Measurements from ENCODE around the gene CACNA2D3. TPM values are rescaled to one million over a fixed set of nuclear protein-coding genes. Genes with fewer than 3 reads are reported as not detected.

Gene CACNA2D3
- total RNA-seq, 8 experiments from 2014 or later, result 0.49 to 20.7 (median 9.7) TPM; not detected in 1

DNA sequence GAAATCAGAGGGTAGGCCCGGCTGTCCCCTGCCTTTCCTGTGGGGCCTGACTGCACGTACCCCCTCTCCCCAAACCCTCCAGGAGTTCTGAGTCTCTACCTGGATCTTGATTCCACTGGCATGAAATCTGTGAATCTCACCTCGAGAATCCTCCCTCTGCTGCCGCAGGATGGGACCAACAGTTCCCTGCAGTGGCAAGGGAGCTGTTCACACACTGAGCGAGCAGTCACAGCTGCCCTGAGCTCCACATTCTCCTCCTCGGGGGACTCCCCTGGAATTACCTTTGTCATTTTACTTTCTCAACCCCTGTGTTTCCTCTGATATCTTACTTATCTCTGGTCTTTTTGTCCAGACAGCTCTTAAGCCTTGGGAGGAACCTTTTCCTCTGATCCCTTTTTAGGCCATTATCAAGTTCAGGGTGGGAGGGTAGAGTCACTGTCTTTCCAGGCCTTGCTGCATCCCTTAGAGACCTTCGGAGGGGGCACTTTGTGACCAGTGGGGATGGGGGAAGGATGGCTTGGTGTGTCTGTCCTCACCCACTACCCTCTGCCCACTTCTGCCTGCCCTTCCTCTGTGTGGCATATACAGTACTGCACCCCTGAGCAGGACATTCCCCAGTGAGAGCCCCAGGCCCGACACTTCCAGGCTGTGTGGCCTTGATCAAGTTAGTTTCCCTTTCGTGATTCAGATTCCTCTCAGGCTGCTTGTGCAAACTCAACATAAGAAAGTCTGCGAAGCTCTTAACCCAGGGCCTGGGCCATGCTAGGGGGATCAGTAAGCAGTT lies 42.0 kb downstream of the CACNA2D3 start:
- Histone ChIP-seq H3K4me3 (no peak overlapping the region), H3K27ac (no peak overlapping the region), H3K4me1 (replicated peaks in 1 of 2) (peaks cover 0 to 5% of the 10 kb centered on the region in 2 donors)
- in situ Hi-C loops (cut with MboI; ENCODE audit: low pct_unique_long_range_greater_than_20kb in 2 of 9, low sequenced_read_pairs in 9 of 9, unreplicated experiment in 9 of 9), result no loop called here
- 28 to 100% (median 70%) methylated on average over 1 to 9 of the region's 10 CpGs; no CpG with 5 or more reads in 1 of the 10 experiments for WGBS, 10 experiments
- peak in 1 of 8 experiments; percentile 30 for ATAC-seq (replicated peaks in 6 of 8)

DNA sequence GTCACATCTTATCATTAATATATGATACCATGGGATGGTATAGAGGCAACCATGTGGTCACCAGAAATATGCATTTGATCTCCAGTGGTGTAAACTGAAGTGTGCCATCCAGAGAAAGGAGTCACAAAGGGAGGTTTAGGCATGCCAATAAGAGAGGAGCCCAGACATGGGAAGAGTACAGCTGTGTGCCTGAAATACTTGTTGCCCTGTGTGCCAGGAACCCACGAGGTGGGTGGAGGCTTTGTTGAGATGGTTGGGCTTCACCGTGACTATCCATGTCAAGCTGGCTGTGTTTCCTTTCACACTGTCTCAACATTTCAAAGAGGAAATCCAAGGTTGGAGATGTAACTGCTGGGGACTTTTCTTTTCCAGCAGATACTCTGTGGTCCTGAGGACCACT lies 43.5 kb downstream of the CACNA2D3 start:
- WGBS, 10 experiments, result 0 to 67% (median 32%) methylated on average over 1 to 2 of the region's 2 CpGs; no CpG with 5 or more reads in 6 of the 10 experiments
- Histone ChIP-seq H3K4me3 (no peak overlapping the region), H3K4me1 (replicated peaks in 1 of 2) (peaks cover 0 to 5% of the 10 kb centered on the region in 2 donors), H3K27ac (no peak overlapping the region)
- ATAC-seq (replicated peaks in 6 of 8), result peak in 1 of 8 experiments; percentile 54
- in situ Hi-C loops (cut with MboI; ENCODE audit: low pct_unique_long_range_greater_than_20kb in 2 of 9, low sequenced_read_pairs in 9 of 9, unreplicated experiment in 9 of 9), result no loop called here

DNA sequence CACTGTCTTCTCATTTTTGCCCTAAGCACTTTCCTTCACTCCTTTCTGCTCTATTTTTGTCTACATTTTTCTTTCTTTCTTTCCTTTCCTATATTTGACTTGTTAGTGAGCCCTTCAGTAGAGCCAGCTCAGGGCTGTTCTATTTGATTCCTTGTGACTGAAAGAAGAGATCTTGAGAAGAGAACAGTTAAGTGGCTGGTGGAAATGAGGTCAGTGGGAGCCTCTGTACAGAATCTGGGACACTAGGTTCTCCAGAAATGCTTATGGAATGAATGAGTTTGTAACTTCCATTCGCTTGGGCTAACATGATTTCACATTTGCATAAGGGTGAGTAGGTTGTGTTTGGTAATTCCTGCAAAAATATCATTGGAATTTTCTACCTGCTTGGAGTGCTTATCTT lies 45.6 kb downstream of the CACNA2D3 start:
- no peak for ATAC-seq (replicated peaks in 6 of 8)
- in situ Hi-C loops (cut with MboI; ENCODE audit: low pct_unique_long_range_greater_than_20kb in 2 of 9, low sequenced_read_pairs in 9 of 9, unreplicated experiment in 9 of 9), result no loop called here

DNA sequence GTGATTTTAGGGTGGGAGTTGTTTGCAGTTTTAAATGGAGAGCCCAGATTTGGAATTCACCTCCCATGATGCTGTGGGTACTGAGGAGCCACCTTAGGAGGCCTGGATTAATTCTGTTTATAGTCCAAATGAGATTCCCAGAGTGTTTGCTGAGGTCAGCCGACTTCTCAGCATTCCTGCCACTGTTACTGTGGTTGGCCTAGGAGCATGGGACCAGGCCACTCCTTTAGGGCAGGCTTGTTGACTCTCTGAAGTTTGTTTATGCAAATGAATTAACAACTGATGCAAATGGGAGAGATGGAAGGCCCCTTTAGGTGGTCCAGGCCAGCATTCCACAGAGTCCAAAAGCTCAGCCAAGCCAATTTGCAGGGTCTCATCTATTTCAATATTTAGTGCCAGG lies 46.1 kb downstream of the CACNA2D3 start:
- no peak overlapping the region for H3K4me3 ChIP-seq
- WGBS, 10 experiments, result 43 to 83% (median 50%) methylated on average over 1 of the region's 1 CpG; no CpG with 5 or more reads in 7 of the 10 experiments
- peak in 3 of 8 experiments; percentile 10 to 74 (median 22) for ATAC-seq (replicated peaks in 6 of 8)
- no peaks in the 10 kb centered on the region for H3K4me1 ChIP-seq (replicated peaks in 1 of 2)
- H3K27ac ChIP-seq, result no peak overlapping the region
- in situ Hi-C loops (cut with MboI; ENCODE audit: low pct_unique_long_range_greater_than_20kb in 2 of 9, low sequenced_read_pairs in 9 of 9, unreplicated experiment in 9 of 9), result no loop called here

More for the DNA sequence above, 45.6 kb downstream of the CACNA2D3 start:
- Histone ChIP-seq H3K4me1 (replicated peaks in 1 of 2) (peaks cover 0 to 4% of the 10 kb centered on the region in 2 donors), H3K4me3 (no peak overlapping the region), H3K27ac (no peak overlapping the region)
- WGBS, 10 experiments, result 18 to 100% (median 48%) methylated on average over 1 of the region's 1 CpG; no CpG with 5 or more reads in 4 of the 10 experiments

DNA sequence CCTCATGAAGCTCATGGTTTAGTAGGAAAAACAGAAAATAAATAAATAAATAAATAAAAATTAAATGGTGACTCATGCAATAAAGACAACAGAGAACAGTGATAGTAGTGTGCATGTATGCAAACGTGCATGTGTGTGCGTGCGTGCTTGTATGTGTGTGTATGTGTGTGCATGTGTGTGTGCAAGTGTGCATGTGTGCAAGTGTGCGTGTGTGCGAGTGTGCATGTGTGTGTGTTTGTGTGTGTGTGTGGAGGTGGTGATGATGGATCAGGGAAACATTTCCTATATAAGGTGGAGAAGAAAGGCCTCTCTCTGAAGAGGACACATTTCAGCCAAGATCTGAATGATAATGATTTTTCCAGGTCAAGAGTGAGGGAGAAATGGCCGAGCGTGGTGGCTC lies 47.2 kb downstream of the CACNA2D3 start:
- Histone ChIP-seq H3K27ac (no peak overlapping the region), H3K4me3 (no peak overlapping the region), H3K4me1 (replicated peaks in 1 of 2) (no peaks in the 10 kb centered on the region)
- in situ Hi-C loops (cut with MboI; ENCODE audit: low pct_unique_long_range_greater_than_20kb in 2 of 9, low sequenced_read_pairs in 9 of 9, unreplicated experiment in 9 of 9), result no loop called here
- ATAC-seq (replicated peaks in 6 of 8), result no peak
- 53 to 100% (median 86%) methylated on average over 1 to 7 of the region's 7 CpGs; no CpG with 5 or more reads in 3 of the 10 experiments for WGBS, 10 experiments

DNA sequence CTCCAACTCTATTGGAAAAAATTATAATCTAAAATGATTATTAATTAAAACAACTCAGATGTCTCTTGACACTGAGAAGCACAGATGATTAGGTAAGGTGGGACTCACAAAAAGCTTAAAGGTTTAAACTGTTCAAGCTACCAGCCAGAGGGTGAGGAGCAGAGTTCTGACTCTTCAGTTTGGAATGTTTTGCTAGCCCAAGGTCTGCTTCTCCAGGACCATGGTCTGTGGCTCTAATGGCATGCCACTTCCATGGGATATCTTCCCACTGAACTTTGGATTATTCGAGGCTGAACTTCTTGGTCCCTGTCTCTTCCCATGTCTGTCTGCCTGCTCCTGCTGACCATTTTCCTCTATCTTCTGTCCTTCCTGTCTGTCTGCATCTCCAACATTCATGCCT lies 49.2 kb downstream of the CACNA2D3 start:
- Histone ChIP-seq H3K27ac (no peak overlapping the region), H3K4me1 (replicated peaks in 1 of 2) (no peaks in the 10 kb centered on the region), H3K4me3 (no peak overlapping the region)
- in situ Hi-C loops (cut with MboI; ENCODE audit: low pct_unique_long_range_greater_than_20kb in 2 of 9, low sequenced_read_pairs in 9 of 9, unreplicated experiment in 9 of 9), result no loop called here
- WGBS, 10 experiments, result 0 to 100% (median 69%) methylated on average over 1 of the region's 1 CpG; no CpG with 5 or more reads in 2 of the 10 experiments
- ATAC-seq (replicated peaks in 6 of 8), result no peak

DNA sequence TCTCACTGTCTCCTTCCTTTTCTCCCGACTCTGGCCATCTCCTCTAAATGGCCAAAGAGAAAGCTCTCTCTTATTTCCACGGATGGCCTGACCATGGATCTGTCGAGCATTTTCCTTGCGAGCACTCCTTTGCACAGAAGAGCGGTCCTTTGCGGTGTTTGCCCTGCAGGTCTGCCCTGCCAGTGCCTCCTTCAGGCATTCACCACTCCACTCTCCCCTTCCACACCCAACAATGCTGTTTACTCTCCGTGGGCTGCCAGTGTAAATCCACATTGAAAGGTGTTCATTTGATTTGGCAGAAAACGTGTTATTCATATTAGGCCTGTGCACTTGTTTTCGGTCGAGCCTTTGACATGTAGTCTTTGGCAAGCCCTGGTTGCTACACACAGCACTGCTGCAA lies 49.6 kb downstream of the CACNA2D3 start:
- in situ Hi-C loops (cut with MboI; ENCODE audit: low pct_unique_long_range_greater_than_20kb in 2 of 9, low sequenced_read_pairs in 9 of 9, unreplicated experiment in 9 of 9), result no loop called here
- ATAC-seq (replicated peaks in 6 of 8), result no peak
- no peak overlapping the region for H3K27ac ChIP-seq
- no peaks in the 10 kb centered on the region for H3K4me1 ChIP-seq (replicated peaks in 1 of 2)
- 10 to 92% (median 68%) methylated on average over 2 to 7 of the region's 10 CpGs; no CpG with 5 or more reads in 2 of the 10 experiments for WGBS, 10 experiments
- H3K4me3 ChIP-seq, result no peak overlapping the region

DNA sequence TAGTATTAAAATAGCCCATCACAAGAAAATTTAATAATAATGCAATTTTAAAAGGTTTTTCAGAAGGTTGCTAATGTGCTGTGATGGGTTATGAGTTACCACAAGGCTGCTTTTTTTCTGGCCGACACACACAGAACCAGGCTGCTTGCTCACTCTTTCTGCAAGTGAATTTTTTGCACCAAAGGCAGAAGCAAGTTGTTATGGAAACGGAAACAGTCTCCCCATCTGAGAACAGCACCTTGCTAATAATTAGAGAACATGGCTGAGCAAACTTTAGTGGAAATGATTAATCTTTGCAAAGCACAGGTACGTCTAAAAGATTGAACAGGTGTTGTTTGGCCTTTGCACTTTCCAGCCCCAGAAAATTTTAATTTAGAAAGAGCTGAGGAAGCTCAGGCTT lies 51.0 kb downstream of the CACNA2D3 start:
- no peaks in the 10 kb centered on the region for H3K4me1 ChIP-seq (replicated peaks in 1 of 2)
- whole genome bisulfite sequencing, 10 experiments, result 0 to 79% (median 52%) methylated on average over 1 to 3 of the region's 3 CpGs; no CpG with 5 or more reads in 1 of the 10 experiments
- H3K4me3 ChIP-seq, result no peak overlapping the region
- no peak overlapping the region for H3K27ac ChIP-seq
- in situ Hi-C loops (cut with MboI; ENCODE audit: low pct_unique_long_range_greater_than_20kb in 2 of 9, low sequenced_read_pairs in 9 of 9, unreplicated experiment in 9 of 9), result no loop called here
- no peak for ATAC-seq (replicated peaks in 6 of 8)

DNA sequence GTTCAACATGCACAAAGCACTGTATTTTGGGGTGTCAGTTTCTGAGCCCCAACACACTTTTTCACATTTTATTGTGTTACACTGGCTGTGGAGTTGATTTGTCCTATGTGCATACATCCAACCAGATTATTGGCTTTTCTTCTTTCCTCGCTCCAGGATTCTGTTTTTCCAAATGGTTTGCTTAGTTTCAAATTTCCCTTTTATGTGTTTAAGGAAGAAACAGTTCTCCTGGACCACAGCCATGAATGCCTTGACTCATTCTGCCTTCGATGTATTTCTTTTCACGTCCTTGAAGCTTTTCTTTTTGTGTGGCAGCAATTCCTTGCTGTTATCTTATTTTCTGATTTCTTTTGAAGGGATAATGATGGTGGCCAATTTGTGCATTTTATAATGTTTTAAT lies 53.8 kb downstream of the CACNA2D3 start:
- no peak overlapping the region for H3K4me3 ChIP-seq
- H3K4me1 ChIP-seq (replicated peaks in 1 of 2), result peaks cover 0 to 7% of the 10 kb centered on the region in 2 donors
- ATAC-seq (replicated peaks in 6 of 8), result no peak
- in situ Hi-C loops (cut with MboI; ENCODE audit: low pct_unique_long_range_greater_than_20kb in 2 of 9, low sequenced_read_pairs in 9 of 9, unreplicated experiment in 9 of 9), result no loop called here
- no peak overlapping the region for H3K27ac ChIP-seq
- 15 to 94% (median 74%) methylated on average over 2 to 3 of the region's 3 CpGs for WGBS, 10 experiments

DNA sequence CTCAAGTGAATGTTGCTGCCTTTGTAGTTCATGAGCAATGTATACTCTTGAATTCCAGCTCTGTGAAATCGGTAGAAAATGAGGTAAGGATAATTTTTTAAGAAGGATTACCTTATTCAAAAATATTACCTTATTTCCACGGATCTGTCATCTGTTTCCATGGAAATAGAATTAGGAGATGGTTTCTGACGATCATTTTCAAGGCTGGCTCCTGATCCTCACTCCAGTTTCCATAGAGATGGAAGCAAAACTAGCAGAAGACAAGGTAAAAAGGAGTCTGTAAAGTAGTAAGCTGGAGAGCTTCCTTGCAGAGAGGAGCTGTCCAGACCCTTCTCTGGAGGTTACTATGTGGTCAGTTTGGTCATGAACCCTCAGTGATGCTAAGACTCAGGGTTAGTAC lies 55.5 kb downstream of the CACNA2D3 start:
- no peak for ATAC-seq (replicated peaks in 6 of 8)
- no peak overlapping the region for H3K4me3 ChIP-seq
- peaks cover 0 to 7% of the 10 kb centered on the region in 2 donors for H3K4me1 ChIP-seq (replicated peaks in 1 of 2)
- in situ Hi-C loops (cut with MboI; ENCODE audit: low pct_unique_long_range_greater_than_20kb in 2 of 9, low sequenced_read_pairs in 9 of 9, unreplicated experiment in 9 of 9), result no loop called here
- no peak overlapping the region for H3K27ac ChIP-seq
- WGBS, 10 experiments, result 0 to 92% (median 61%) methylated on average over 1 to 3 of the region's 3 CpGs

DNA sequence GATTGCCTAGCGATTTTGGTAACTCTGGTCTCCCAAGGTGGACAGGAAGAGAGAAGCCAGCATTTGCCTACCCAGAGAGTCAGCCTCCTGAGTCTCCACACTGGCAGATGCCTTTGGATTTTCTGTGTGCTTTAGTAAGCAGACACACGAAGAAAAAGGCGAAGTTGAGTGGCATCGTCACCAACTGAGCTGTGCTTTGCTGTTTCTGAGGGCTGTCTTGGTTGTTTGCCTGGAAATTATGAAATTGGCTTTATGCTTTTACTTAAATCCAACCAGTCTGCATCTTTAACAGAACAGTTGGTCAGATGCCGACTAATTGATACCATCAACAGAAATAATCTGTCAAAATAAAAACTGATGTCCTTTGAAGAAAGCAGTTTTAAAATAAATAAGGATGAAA lies 56.0 kb downstream of the CACNA2D3 start:
- peaks cover 0 to 7% of the 10 kb centered on the region in 2 donors for H3K4me1 ChIP-seq (replicated peaks in 1 of 2)
- ATAC-seq (replicated peaks in 6 of 8), result no peak
- in situ Hi-C loops (cut with MboI; ENCODE audit: low pct_unique_long_range_greater_than_20kb in 2 of 9, low sequenced_read_pairs in 9 of 9, unreplicated experiment in 9 of 9), result no loop called here
- no peak overlapping the region for H3K27ac ChIP-seq
- WGBS, 10 experiments, result 10 to 97% (median 80%) methylated on average over 1 to 5 of the region's 5 CpGs
- no peak overlapping the region for H3K4me3 ChIP-seq

DNA sequence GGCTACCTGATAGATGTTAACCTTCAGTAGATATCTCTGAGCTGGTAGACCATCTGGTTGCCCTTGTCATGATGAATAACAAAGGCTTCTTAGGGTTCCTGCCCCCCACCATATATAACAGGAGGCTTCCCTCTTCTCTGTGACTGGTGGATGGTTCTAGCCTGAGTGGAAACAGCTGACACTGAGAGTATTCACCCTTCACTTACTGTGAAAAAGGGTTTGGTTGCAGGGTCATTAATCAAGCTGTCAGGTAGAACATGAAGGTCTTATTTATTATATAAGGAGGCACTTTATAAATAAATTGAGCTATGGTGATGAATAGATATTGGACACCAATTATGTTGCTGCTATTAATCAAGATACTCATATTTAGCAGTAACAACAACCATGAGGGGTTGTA lies 58.6 kb downstream of the CACNA2D3 start:
- no peak overlapping the region for H3K27ac ChIP-seq
- H3K4me3 ChIP-seq, result no peak overlapping the region
- peaks cover 0 to 7% of the 10 kb centered on the region in 2 donors for H3K4me1 ChIP-seq (replicated peaks in 1 of 2)
- in situ Hi-C loops (cut with MboI; ENCODE audit: low pct_unique_long_range_greater_than_20kb in 2 of 9, low sequenced_read_pairs in 9 of 9, unreplicated experiment in 9 of 9), result no loop called here
- ATAC-seq (replicated peaks in 6 of 8), result peak in 2 of 8 experiments; percentile 28 to 35

DNA sequence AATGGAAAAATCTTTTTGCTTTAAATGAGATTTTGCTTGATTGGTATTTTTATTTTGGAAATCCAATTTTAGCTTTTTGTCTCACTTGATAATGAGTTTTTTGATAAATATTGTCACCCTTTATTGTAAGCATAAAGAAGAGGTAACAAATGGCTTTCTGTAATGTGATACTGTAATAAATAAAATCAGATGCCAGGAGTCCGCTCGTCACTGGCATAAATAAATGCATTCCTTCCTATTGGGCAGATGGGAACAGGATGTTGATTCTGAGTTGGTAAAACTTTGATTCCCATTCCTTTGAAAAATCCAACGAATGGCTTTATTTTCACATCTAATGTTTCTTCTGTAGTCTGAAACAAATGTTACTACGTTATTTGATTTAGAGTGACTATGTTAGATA lies 59.9 kb downstream of the CACNA2D3 start:
- 4 to 100% (median 64%) methylated on average over 1 to 4 of the region's 4 CpGs; no CpG with 5 or more reads in 1 of the 10 experiments for WGBS, 10 experiments
- ATAC-seq (replicated peaks in 6 of 8), result peak in 1 of 8 experiments; percentile 57
- in situ Hi-C loops (cut with MboI; ENCODE audit: low pct_unique_long_range_greater_than_20kb in 2 of 9, low sequenced_read_pairs in 9 of 9, unreplicated experiment in 9 of 9), result no loop called here
- Histone ChIP-seq H3K4me3 (no peak overlapping the region), H3K27ac (no peak overlapping the region), H3K4me1 (replicated peaks in 1 of 2) (peaks cover 0 to 7% of the 10 kb centered on the region in 2 donors)

DNA sequence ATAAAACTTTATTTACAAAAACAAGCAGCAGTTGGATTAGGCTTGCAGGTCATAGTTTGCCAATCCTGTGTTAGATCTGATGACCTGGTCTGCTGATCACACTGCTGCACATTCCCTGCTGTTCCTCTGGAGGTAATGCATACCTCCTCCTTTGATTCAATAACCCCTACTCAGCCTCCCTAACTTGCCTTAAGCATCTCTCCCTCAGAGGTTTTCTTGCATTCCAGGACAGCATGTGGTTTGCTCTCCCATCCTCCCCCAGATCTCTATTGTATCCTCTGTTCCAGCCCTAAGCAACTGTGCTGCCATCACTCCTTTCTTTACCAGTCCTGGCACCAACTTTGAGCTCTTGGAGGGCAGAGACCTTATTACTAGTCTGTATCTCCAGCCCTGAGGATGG lies 63.4 kb downstream of the CACNA2D3 start:
- no peak for ATAC-seq (replicated peaks in 6 of 8)
- no peak overlapping the region for H3K4me3 ChIP-seq
- no peak overlapping the region for H3K27ac ChIP-seq
- H3K4me1 ChIP-seq (replicated peaks in 1 of 2), result peaks cover 1 to 7% of the 10 kb centered on the region in 2 donors
- in situ Hi-C loops (cut with MboI; ENCODE audit: low pct_unique_long_range_greater_than_20kb in 2 of 9, low sequenced_read_pairs in 9 of 9, unreplicated experiment in 9 of 9), result no loop called here

All from motor neuron (in vitro differentiated cells).